GM23248 (cell line): Measurements from ENCODE around the gene C9.

Experiments
- EZH2 ChIP-seq: fragments of 200-600 bp; sonication (generic); IDR thresholded peaks from 2 replicates; pipeline ENCODE4 v1.6.1; 2018; ENCODE audit warnings: antibody characterized with exemption, mild to moderate bottlenecking; ENCODE audit not compliant: insufficient read depth, poor library complexity, severe bottlenecking
- EZH2phosphoT487 ChIP-seq: fragments of 200-600 bp; sonication (generic); IDR thresholded peaks from 2 replicates; pipeline ENCODE4 v1.6.1; 2018; ENCODE audit warnings: antibody characterized with exemption, moderate library complexity, mild to moderate bottlenecking, low read depth; ENCODE audit not compliant: insufficient read depth

GRCh38 chr5:39315995-39316394 lies 48.3 kb downstream of the C9 start:
- TF ChIP-seq EZH2, result no peak
- no peak for TF ChIP-seq EZH2phosphoT487
